ENCODE results near the gene KLHL3. TPM values are rescaled to one million over a fixed set of nuclear protein-coding genes. Genes with fewer than 3 reads are reported as not detected.

KLHL3 gene
- total RNA-seq, 6 donors from 2014 or later, result 2.7 to 17.8 (median 5.2) TPM

DNA sequence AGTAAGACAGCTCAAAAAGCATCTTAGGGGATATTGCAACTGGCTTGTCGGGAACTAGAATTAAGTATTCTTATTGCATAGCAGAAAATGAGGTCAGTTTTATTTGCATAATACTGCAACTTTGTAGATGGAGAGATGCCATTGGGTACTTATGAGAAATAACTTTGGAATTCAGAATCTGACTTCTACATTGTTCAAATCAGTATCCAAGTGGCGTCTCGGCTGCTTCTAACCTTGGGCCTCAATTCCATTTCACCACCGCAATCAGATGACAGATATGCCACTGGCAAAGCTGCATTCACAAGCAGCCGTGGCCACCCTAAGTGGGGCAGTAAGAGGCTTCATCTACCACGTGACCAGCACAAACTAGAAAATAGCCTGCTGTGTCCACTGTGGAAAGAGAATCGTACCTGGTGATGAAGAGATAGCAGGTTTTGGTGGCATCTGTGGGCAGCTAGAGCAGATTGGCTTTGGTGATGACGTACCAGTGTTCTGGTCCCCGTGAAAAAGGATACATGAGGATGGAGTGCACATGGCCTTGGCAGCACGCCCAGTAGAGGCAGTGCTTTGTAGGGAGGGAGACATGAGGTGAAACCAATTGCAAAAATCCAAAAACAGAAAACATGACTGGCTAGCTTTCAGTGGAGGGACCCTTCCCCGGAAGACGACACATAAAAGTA, 116.6 kb downstream of the KLHL3 start:
- no peaks in the 10 kb centered on the region for H3K36me3 ChIP-seq
- H3K4me1 ChIP-seq, result peaks cover 0 to 6% (median 0%) of the 10 kb centered on the region in 4 donors
- H3K9me3 ChIP-seq, result no peaks in the 10 kb centered on the region
- TF ChIP-seq EP300 (IDR thresholded peaks at IDR 0.05) (peak in 1 of 4 donors; percentile 23), POLR2AphosphoS5 (IDR thresholded peaks at IDR 0.05) (no peak)
- no peak overlapping the region for H3K4me3 ChIP-seq
- H3K27ac ChIP-seq, result peak overlapping the region in 3 of 4 donors; percentile 17 to 47 (median 39)
- ATAC-seq (ENCODE audit: low FRiP score in 2 of 2) (peak; percentile 54 to 70), DNase-seq (peak in 1 of 2 donors; percentile 63)
- H3K27me3 ChIP-seq, result no peaks in the 10 kb centered on the region
- WGBS, 2 donors, result 56 to 61% methylated on average over 12 of the region's 12 CpGs

DNA sequence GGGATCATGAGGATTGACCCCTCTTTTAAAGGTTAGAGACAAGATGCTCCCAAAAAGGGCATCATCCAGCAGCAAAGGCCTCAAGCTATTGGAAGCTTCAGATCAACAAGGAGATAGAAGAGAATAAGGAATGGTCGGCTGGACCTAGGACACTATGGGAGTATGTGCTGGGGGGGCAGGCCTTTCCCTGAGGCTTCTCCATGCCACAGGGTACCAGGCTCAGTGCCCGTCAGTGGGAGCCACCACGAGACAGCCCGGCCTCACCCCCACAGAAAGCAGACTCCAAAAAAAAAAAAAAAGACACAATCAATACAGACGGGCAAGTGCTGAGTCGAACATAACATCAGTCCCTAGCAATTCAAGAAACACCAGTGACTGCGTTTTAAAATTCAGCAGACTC, 117.4 kb downstream of the KLHL3 start:
- Histone ChIP-seq H3K36me3 (no peaks in the 10 kb centered on the region), H3K4me1 (peaks cover 0 to 6% (median 0%) of the 10 kb centered on the region in 4 donors), H3K27ac (no peak overlapping the region), H3K27me3 (no peaks in the 10 kb centered on the region), H3K9me3 (no peaks in the 10 kb centered on the region), H3K4me3 (no peak overlapping the region)
- no peak for TF ChIP-seq EP300 (IDR thresholded peaks at IDR 0.05)
- TF ChIP-seq POLR2AphosphoS5 (IDR thresholded peaks at IDR 0.05), result no peak
- no peak for TF ChIP-seq CTCF (IDR thresholded peaks at IDR 0.05)
- TF ChIP-seq POLR2A (IDR thresholded peaks at IDR 0.05), result no peak
- 91 to 95% methylated on average over 7 of the region's 7 CpGs for WGBS, 2 donors
- DNase-seq (no peak), ATAC-seq (ENCODE audit: low FRiP score in 2 of 2) (no peak)

DNA sequence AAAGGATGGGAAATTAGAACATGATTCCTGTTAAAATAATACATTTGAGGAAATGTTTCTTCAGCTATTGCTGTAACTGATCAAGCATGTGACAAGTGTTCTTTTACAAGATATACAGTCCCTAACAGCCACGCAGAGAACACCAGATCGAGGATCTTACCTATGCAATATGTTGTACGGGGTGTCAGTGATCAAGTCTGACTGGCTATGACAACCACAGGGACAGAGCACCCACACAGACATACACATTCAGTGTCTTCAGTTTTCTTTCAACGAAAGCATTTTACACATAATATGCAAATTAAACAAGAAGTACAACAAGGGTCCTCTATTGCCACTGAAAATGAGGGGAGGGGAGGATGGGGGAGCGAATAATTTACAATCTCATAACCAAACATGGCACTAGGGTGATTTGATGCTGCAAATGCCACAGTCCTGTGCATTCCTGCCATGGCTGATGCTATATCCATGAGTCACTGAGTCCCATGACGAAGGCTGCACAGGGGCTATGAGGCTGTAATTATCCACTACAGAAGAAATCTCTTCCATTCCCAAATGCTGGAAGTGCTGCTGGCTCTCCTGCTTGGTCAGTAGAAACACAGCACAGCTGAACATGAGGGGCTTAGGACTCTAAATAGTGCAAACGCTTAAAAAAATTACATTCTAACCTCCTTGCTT, 118.2 kb downstream of the KLHL3 start:
- Histone ChIP-seq H3K27ac (no peak overlapping the region), H3K4me1 (peaks cover 0 to 6% (median 0%) of the 10 kb centered on the region in 4 donors), H3K9me3 (no peaks in the 10 kb centered on the region), H3K4me3 (no peak overlapping the region), H3K27me3 (no peaks in the 10 kb centered on the region), H3K36me3 (no peaks in the 10 kb centered on the region)
- ATAC-seq (ENCODE audit: low FRiP score in 2 of 2) (no peak), DNase-seq (no peak)
- 89 to 97% methylated on average over 7 of the region's 7 CpGs for WGBS, 2 donors
- TF ChIP-seq CTCF (IDR thresholded peaks at IDR 0.05), result no peak
- TF ChIP-seq POLR2AphosphoS5 (IDR thresholded peaks at IDR 0.05), result no peak
- TF ChIP-seq POLR2A (IDR thresholded peaks at IDR 0.05), result no peak
- TF ChIP-seq EP300 (IDR thresholded peaks at IDR 0.05), result no peak

DNA sequence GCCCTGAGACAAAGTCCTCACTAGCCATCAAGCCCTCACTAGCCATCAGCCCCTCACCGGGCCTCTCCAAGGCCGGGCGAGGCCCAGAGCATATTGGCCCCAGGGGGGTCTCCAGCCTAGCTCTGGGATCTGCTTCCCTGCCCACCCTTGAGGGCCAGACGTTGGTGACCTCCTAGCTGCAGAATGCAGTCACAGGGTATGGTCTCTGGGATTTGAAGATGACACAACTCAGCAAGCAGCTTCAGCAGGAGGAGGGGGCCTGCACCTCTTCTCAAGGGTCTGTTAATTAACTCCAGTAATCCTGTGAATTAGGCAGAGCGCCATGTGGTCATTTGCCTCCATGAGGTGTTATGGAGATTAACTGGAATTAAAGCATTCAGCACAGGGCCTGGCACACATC, 119.8 kb downstream of the KLHL3 start:
- ATAC-seq (ENCODE audit: low FRiP score in 2 of 2), result no peak
- Histone ChIP-seq H3K9me3 (no peaks in the 10 kb centered on the region), H3K27ac (no peak overlapping the region), H3K4me1 (peaks cover 0 to 6% (median 0%) of the 10 kb centered on the region in 4 donors), H3K4me3 (no peak overlapping the region), H3K36me3 (no peaks in the 10 kb centered on the region), H3K27me3 (no peaks in the 10 kb centered on the region)
- peak in 1 of 2 donors; percentile 40 for DNase-seq
- 90% methylated on average over 3 to 5 of the region's 5 CpGs for WGBS, 2 donors
- no peak for TF ChIP-seq CTCF (IDR thresholded peaks at IDR 0.05)
- no peak for TF ChIP-seq EP300 (IDR thresholded peaks at IDR 0.05)
- no peak for TF ChIP-seq POLR2A (IDR thresholded peaks at IDR 0.05)
- TF ChIP-seq POLR2AphosphoS5 (IDR thresholded peaks at IDR 0.05), result no peak

GRCh38 chr5:137615171-137615775, 120.6 kb downstream of the KLHL3 start:
- peaks cover 0 to 6% (median 0%) of the 10 kb centered on the region in 4 donors for H3K4me1 ChIP-seq
- TF ChIP-seq POLR2AphosphoS5 (IDR thresholded peaks at IDR 0.05) (no peak), POLR2A (IDR thresholded peaks at IDR 0.05) (no peak), CTCF (IDR thresholded peaks at IDR 0.05) (no peak), EP300 (IDR thresholded peaks at IDR 0.05) (no peak)
- 85 to 89% methylated on average over 3 to 5 of the region's 5 CpGs for WGBS, 2 donors
- H3K4me3 ChIP-seq, result no peak overlapping the region
- DNase-seq, result peak in 1 of 2 donors; percentile 32
- no peaks in the 10 kb centered on the region for H3K9me3 ChIP-seq
- no peaks in the 10 kb centered on the region for H3K27me3 ChIP-seq
- H3K36me3 ChIP-seq, result no peaks in the 10 kb centered on the region
- no peak for ATAC-seq (ENCODE audit: low FRiP score in 2 of 2)
- no peak overlapping the region for H3K27ac ChIP-seq

Measured in upper lobe of left lung (tissue), 6 donors.